ENCODE measurements around the gene TPST2. TPM values are rescaled to one million over a fixed set of nuclear protein-coding genes. Genes with fewer than 3 reads are reported as not detected.

TPST2 gene
- total RNA-seq, 2 experiments from 2014 or later, result 7.2 to 7.4 TPM

DNA sequence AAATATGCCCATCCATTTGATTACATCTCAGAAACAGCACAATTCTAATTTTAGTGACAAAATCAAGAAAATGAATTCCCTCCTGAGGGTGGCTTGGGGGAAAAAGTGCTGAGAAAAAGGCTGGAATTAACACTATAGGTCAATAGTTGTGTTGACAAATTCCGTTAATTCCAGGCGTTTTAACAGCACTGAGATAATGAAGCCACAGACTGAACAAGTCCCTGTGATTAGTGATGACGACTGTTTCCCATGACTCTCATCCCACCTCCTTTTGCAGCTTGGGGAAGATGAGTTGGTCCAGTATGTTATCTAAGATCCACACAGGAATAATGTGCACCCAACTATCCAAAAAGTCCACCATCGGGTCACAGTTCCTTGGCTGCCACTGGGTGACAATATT lies 93.5 kb downstream of the TPST2 start:
- Histone ChIP-seq H3K36me3 (ENCODE audit: insufficient read depth, low read length) (peaks cover 84% of the 10 kb centered on the region), H3K27ac (ENCODE audit: low read depth in 1 of 2, low read length in 2 of 2) (no peak overlapping the region), H3K27me3 (ENCODE audit: control insufficient read depth in 1 of 2, insufficient read depth in 2 of 2, low read length in 2 of 2) (no peaks in the 10 kb centered on the region), H3K4me1 (ENCODE audit: insufficient read depth, low read length) (no peaks in the 10 kb centered on the region), H3K4me3 (ENCODE audit: low read length) (no peak overlapping the region), H3K9me3 (ENCODE audit: control insufficient read depth in 1 of 2, insufficient read depth in 1 of 2, low read length in 2 of 2) (no peaks in the 10 kb centered on the region)
- TF ChIP-seq CTCF (IDR thresholded peaks at IDR 0.05), result no peak
- no peak overlapping the region for H3K27ac Mint-ChIP-seq
- no peaks in the 10 kb centered on the region for H3K4me1 Mint-ChIP-seq (ENCODE audit: low read depth)
- no peaks in the 10 kb centered on the region for H3K27me3 Mint-ChIP-seq
- ChIA-PET CTCF (no interaction called here), POLR2A (interaction anchor here (2.8 kb wide), 1 partner anchor 13 kb away, joined by 22 read pairs; the partner anchor contains the start of genes HPS4 and SRRD)
- no peaks in the 10 kb centered on the region for H3K9me3 Mint-ChIP-seq
- DNase-seq, result no peak
- intact Hi-C loops (cut with DNase I, micrococcal nuclease), result no loop called here
- peaks cover 89% of the 10 kb centered on the region for H3K36me3 Mint-ChIP-seq (ENCODE audit: low read depth)
- no peak overlapping the region for H3K4me3 Mint-ChIP-seq
- no peak for ATAC-seq (ENCODE audit: poor library complexity)

- peaks cover 92% of the 10 kb centered on the region for H3K36me3 Mint-ChIP-seq (ENCODE audit: low read depth)
- CTCF ChIA-PET, result interaction anchor here (1.7 kb wide), 1 partner anchor 8 kb away, joined by 5 read pairs; no protein-coding TSS in a partner anchor
- Histone ChIP-seq H3K4me1 (ENCODE audit: insufficient read depth, low read length) (no peaks in the 10 kb centered on the region), H3K27ac (ENCODE audit: low read depth in 1 of 2, low read length in 2 of 2) (no peak overlapping the region), H3K36me3 (ENCODE audit: insufficient read depth, low read length) (peaks cover 84% of the 10 kb centered on the region), H3K4me3 (ENCODE audit: low read length) (no peak overlapping the region), H3K27me3 (ENCODE audit: control insufficient read depth in 1 of 2, insufficient read depth in 2 of 2, low read length in 2 of 2) (no peaks in the 10 kb centered on the region), H3K9me3 (ENCODE audit: control insufficient read depth in 1 of 2, insufficient read depth in 1 of 2, low read length in 2 of 2) (no peaks in the 10 kb centered on the region)
- DNase-seq (no peak), ATAC-seq (ENCODE audit: poor library complexity) (no peak)
- no peaks in the 10 kb centered on the region for H3K27me3 Mint-ChIP-seq
- no peak overlapping the region for H3K27ac Mint-ChIP-seq
- H3K4me1 Mint-ChIP-seq (ENCODE audit: low read depth), result no peaks in the 10 kb centered on the region
- POLR2A ChIA-PET, result interaction anchor here (2.8 kb wide), 1 partner anchor 11 kb away, joined by 22 read pairs; the partner anchor contains the start of genes HPS4 and SRRD
- no peak overlapping the region for H3K4me3 Mint-ChIP-seq
- no peaks in the 10 kb centered on the region for H3K9me3 Mint-ChIP-seq
- no peak for TF ChIP-seq CTCF (IDR thresholded peaks at IDR 0.05)
- intact Hi-C loops (cut with DNase I, micrococcal nuclease), result no loop called here
Observed at GRCh38 chr22:26494506-26494905, 95.4 kb downstream of the TPST2 start.

GRCh38 chr22:26492220-26492619 lies 97.7 kb downstream of the TPST2 start:
- Mint-ChIP-seq H3K4me1 (ENCODE audit: low read depth) (no peaks in the 10 kb centered on the region), H3K4me3 (no peak overlapping the region), H3K27ac (no peak overlapping the region), H3K36me3 (ENCODE audit: low read depth) (peaks cover 95% of the 10 kb centered on the region), H3K9me3 (no peaks in the 10 kb centered on the region), H3K27me3 (no peaks in the 10 kb centered on the region)
- H3K9me3 ChIP-seq (ENCODE audit: control insufficient read depth in 1 of 2, insufficient read depth in 1 of 2, low read length in 2 of 2), result no peaks in the 10 kb centered on the region
- no peak for TF ChIP-seq CTCF (IDR thresholded peaks at IDR 0.05)
- H3K36me3 ChIP-seq (ENCODE audit: insufficient read depth, low read length), result peaks cover 92% of the 10 kb centered on the region
- ATAC-seq (ENCODE audit: poor library complexity) (no peak), DNase-seq (no peak)
- no peak overlapping the region for H3K4me3 ChIP-seq (ENCODE audit: low read length)
- intact Hi-C loops (cut with DNase I, micrococcal nuclease), result no loop called here
- ChIA-PET CTCF (no interaction called here), POLR2A (no interaction called here)
- H3K27ac ChIP-seq (ENCODE audit: low read depth in 1 of 2, low read length in 2 of 2), result no peak overlapping the region
- H3K27me3 ChIP-seq (ENCODE audit: control insufficient read depth in 1 of 2, insufficient read depth in 2 of 2, low read length in 2 of 2), result no peaks in the 10 kb centered on the region
- H3K4me1 ChIP-seq (ENCODE audit: insufficient read depth, low read length), result no peaks in the 10 kb centered on the region
